Astrocyte (in vitro differentiated cells and primary cell): Measurements from ENCODE around the gene LRRC8D. TPM values are rescaled to one million over a fixed set of nuclear protein-coding genes. Genes with fewer than 3 reads are reported as not detected.

Experiments
- DNase-seq: peaks from one replicate; pipeline ENCODE4 v3.0.0-alpha.2; 2010; ENCODE audit warnings: low read depth
- FAIRE-seq: peaks from 2 replicates; lab custom pipeline; 2011; peaks lifted over from hg19 to GRCh38; lab: Jason Lieb, UNC
- H2AFZ ChIP-seq: 2 replicates; pipeline ENCODE4 v1.6.0; 2012; ENCODE audit warnings: low read depth, low read length, inconsistent platforms
- H3K27ac ChIP-seq: 2 replicates; pipeline ENCODE4 v1.5.1; 2011; ENCODE audit warnings: low read depth, low read length, inconsistent platforms
- H3K27me3 ChIP-seq: 2 replicates; pipeline ENCODE4 v1.6.0; 2011; ENCODE audit warnings: low read length, inconsistent platforms; ENCODE audit not compliant: insufficient read depth
- H3K36me3 ChIP-seq: 2 replicates; pipeline ENCODE4 v1.5.1; 2011; ENCODE audit warnings: low read length, inconsistent platforms; ENCODE audit not compliant: insufficient read depth
- H3K4me1 ChIP-seq: 2 replicates; pipeline ENCODE4 v1.5.1; 2011; ENCODE audit warnings: low read length, inconsistent platforms; ENCODE audit not compliant: insufficient read depth
- H3K4me2 ChIP-seq: 2 replicates; pipeline ENCODE4 v1.6.0; 2012; ENCODE audit warnings: low read length, inconsistent platforms
- H3K4me3 ChIP-seq: 2 replicates; pipeline ENCODE4 v1.5.1; 2011; ENCODE audit warnings: low read depth, mild to moderate bottlenecking, low read length, inconsistent platforms; ENCODE audit not compliant: insufficient read depth
- H3K79me2 ChIP-seq: 2 replicates; pipeline ENCODE4 v1.6.0; 2012; ENCODE audit warnings: mild to moderate bottlenecking, low read length, inconsistent platforms; ENCODE audit not compliant: insufficient read depth
- H3K9ac ChIP-seq: 2 replicates; pipeline ENCODE4 v1.6.0; 2012; ENCODE audit warnings: mild to moderate bottlenecking, low read length, inconsistent platforms
- H3K9me3 ChIP-seq: 2 replicates; pipeline ENCODE4 v1.5.1; 2012; ENCODE audit warnings: low read depth, mild to moderate bottlenecking, low read length, inconsistent platforms; ENCODE audit not compliant: insufficient read depth
- H4K20me1 ChIP-seq: 2 replicates; pipeline ENCODE4 v1.6.0; 2012; ENCODE audit warnings: low read length, inconsistent platforms; ENCODE audit not compliant: insufficient read depth
- H3K27ac Mint-ChIP-seq: one replicate; pipeline ENCODE4 v1.8.0; 2021; ENCODE audit warnings: mild to moderate bottlenecking, mixed read lengths; ENCODE audit not compliant: unreplicated experiment
- H3K27me3 Mint-ChIP-seq: one replicate; pipeline ENCODE4 v1.8.0; 2021; ENCODE audit warnings: low read depth, mixed read lengths; ENCODE audit not compliant: unreplicated experiment
- H3K36me3 Mint-ChIP-seq: one replicate; pipeline ENCODE4 v1.8.0; 2021; ENCODE audit warnings: low read depth, mixed read lengths; ENCODE audit not compliant: unreplicated experiment
- H3K4me1 Mint-ChIP-seq: one replicate; pipeline ENCODE4 v1.8.0; 2021; ENCODE audit warnings: low read depth, mixed read lengths; ENCODE audit not compliant: unreplicated experiment
- H3K4me3 Mint-ChIP-seq: one replicate; pipeline ENCODE4 v1.8.0; 2021; ENCODE audit warnings: mild to moderate bottlenecking, moderate library complexity, mixed read lengths; ENCODE audit not compliant: unreplicated experiment
- H3K9me3 Mint-ChIP-seq: one replicate; pipeline ENCODE4 v1.8.0; 2021; ENCODE audit warnings: mild to moderate bottlenecking, mixed read lengths; ENCODE audit not compliant: unreplicated experiment
- CTCF ChIP-seq: IDR thresholded peaks from 2 replicates; pipeline ENCODE4 v1.5.1; 2011; ENCODE audit warnings: low read depth, mild to moderate bottlenecking, inconsistent platforms, low read length, moderate library complexity; ENCODE audit not compliant: insufficient read depth
- EZH2 ChIP-seq: IDR thresholded peaks from 2 replicates; pipeline ENCODE4 v1.6.1; 2012; ENCODE audit warnings: mild to moderate bottlenecking, low read length, inconsistent platforms; ENCODE audit not compliant: insufficient read depth
- total RNA-seq: library from RNA; stranded (reverse); gene quantifications from 2 replicates; pipeline ENCODE4 v1.2.1, GENCODE V29; 2021

Gene LRRC8D
- total RNA-seq, 1 donor from 2014 or later = 36.9 TPM

- FAIRE-seq = no peak
- H3K27ac ChIP-seq = no peak overlapping the region
- H3K4me2 ChIP-seq = peak overlapping the region; percentile 47
- Mint-ChIP-seq H3K27me3 (no peaks in the 10 kb centered on the region), H3K4me3 (no peak overlapping the region), H3K9me3 (peaks cover 3% of the 10 kb centered on the region), H3K4me1 (peaks cover 15% of the 10 kb centered on the region), H3K36me3 (no peaks in the 10 kb centered on the region), H3K27ac (peak overlapping the region; percentile 63)
- no peaks in the 10 kb centered on the region for H3K79me2 ChIP-seq
- no peaks in the 10 kb centered on the region for H3K36me3 ChIP-seq
- peak; percentile 74 for DNase-seq
- H3K9me3 ChIP-seq = no peaks in the 10 kb centered on the region
- H3K4me1 ChIP-seq = peaks cover 6% of the 10 kb centered on the region
- H3K27me3 ChIP-seq = no peaks in the 10 kb centered on the region
- H4K20me1 ChIP-seq = no peaks in the 10 kb centered on the region
- H3K9ac ChIP-seq = no peak overlapping the region
- H3K4me3 ChIP-seq = no peak overlapping the region
- H2AFZ ChIP-seq = no peak overlapping the region
- no peak for TF ChIP-seq EZH2
- no peak for TF ChIP-seq CTCF
Measured at GRCh38 chr1:89962024-89962741, 141.4 kb downstream of the LRRC8D start.

DNA sequence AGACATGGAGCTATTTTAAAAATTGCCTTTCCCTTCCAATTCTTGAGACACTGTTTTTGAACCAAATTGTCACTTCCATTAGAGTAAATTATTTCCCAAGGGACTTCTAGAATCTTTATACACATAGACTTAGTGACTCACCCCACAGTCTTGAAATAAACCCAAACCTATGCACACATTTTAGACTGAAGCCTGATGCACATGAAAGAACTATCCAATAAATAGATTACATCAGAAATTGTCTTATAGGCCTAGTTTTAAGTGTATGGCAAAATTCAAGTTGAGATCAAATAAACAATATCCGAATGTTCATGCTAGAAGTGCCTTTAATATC lies 141.9 kb downstream of the LRRC8D start:
- H4K20me1 ChIP-seq = no peaks in the 10 kb centered on the region
- no peak overlapping the region for H2AFZ ChIP-seq
- no peak overlapping the region for H3K27ac Mint-ChIP-seq
- no peak for TF ChIP-seq EZH2
- no peak for TF ChIP-seq CTCF
- no peaks in the 10 kb centered on the region for H3K79me2 ChIP-seq
- no peaks in the 10 kb centered on the region for H3K36me3 ChIP-seq
- peaks cover 3% of the 10 kb centered on the region for H3K9me3 Mint-ChIP-seq
- FAIRE-seq = no peak
- H3K4me1 Mint-ChIP-seq = peaks cover 14% of the 10 kb centered on the region
- no peak for DNase-seq
- H3K4me3 Mint-ChIP-seq = no peak overlapping the region
- no peaks in the 10 kb centered on the region for H3K27me3 Mint-ChIP-seq
- H3K4me2 ChIP-seq = peak overlapping the region; percentile 47
- H3K9me3 ChIP-seq = no peaks in the 10 kb centered on the region
- no peak overlapping the region for H3K27ac ChIP-seq
- peaks cover 6% of the 10 kb centered on the region for H3K4me1 ChIP-seq
- H3K36me3 Mint-ChIP-seq = no peaks in the 10 kb centered on the region
- no peak overlapping the region for H3K4me3 ChIP-seq
- no peak overlapping the region for H3K9ac ChIP-seq
- no peaks in the 10 kb centered on the region for H3K27me3 ChIP-seq

DNA sequence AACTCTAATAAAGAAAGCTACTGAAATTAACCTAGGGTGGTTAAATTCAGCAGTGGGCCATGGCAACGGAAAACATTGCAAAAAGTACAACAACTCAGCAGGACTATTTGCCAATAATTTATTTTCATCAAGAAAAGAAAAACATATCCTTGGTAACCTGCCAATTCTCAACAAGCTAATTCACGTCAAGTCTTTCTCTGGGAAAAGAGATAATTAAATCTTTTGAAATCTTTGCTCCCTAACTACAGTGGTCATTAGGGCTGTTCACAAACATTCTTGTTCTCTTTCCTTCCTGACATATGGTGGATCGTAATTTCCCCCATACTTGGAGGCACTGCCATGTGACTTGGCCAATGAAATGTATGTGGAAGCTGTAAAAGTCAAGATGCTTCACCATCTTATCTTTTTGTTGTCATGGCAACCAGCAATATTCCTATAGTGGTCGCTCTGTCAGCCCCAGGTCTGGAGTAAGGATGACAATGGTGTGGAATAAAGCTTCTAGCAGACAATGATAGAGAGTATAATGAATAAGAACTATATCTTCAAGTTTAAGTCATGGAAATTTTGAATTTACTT lies 144.4 kb downstream of the LRRC8D start:
- Histone ChIP-seq H3K9me3 (no peaks in the 10 kb centered on the region), H2AFZ (no peak overlapping the region), H3K9ac (no peak overlapping the region), H3K27ac (no peak overlapping the region), H3K4me2 (no peak overlapping the region), H4K20me1 (no peaks in the 10 kb centered on the region), H3K79me2 (no peaks in the 10 kb centered on the region), H3K36me3 (no peaks in the 10 kb centered on the region), H3K4me1 (peaks cover 6% of the 10 kb centered on the region), H3K4me3 (no peak overlapping the region), H3K27me3 (no peaks in the 10 kb centered on the region)
- Mint-ChIP-seq H3K4me1 (peaks cover 14% of the 10 kb centered on the region), H3K27ac (no peak overlapping the region), H3K27me3 (peaks cover 2% of the 10 kb centered on the region), H3K4me3 (no peak overlapping the region), H3K9me3 (no peaks in the 10 kb centered on the region), H3K36me3 (no peaks in the 10 kb centered on the region)
- DNase-seq (no peak), FAIRE-seq (no peak)
- TF ChIP-seq CTCF (no peak), EZH2 (no peak)
